Stimulated activated CD4-positive, alpha-beta T cell treated with anti-CD3 and anti-CD28 coated beads, Interleukin-4, amount 100 ng/mL, for 24 hours (primary cell): Measurements from ENCODE around the gene BORCS5.
"Not testable (repeated sequence)": the region's sequence is repeated elsewhere in the genome, so short reads cannot be mapped to it uniquely, and the experiment has no call there.

ENCODE experiments used
- DNase-seq: peaks from one replicate; pipeline ENCODE4 v3.0.0-alpha.2; 2020

The BORCS5 gene

GRCh38 chr12:12491606-12492005, 134.7 kb downstream of the BORCS5 start:
- no peak for DNase-seq

- no peak for DNase-seq
These were observed 135.7 kb downstream of the BORCS5 start for GRCh38 chr12:12492547-12492946.

GRCh38 chr12:12495536-12495935, 138.7 kb downstream of the BORCS5 start:
- no peak for DNase-seq

- DNase-seq: no peak
These were observed 141.3 kb downstream of the BORCS5 start for GRCh38 chr12:12498210-12498609.

GRCh38 chr12:12499909-12500604, 143.2 kb downstream of the BORCS5 start:
- no peak for DNase-seq

GRCh38 chr12:12501121-12501520, 144.2 kb downstream of the BORCS5 start:
- DNase-seq: peak; percentile 21

- not testable (repeated sequence) for DNase-seq
These were observed 145.4 kb downstream of the BORCS5 start for GRCh38 chr12:12502130-12502814.

GRCh38 chr12:12502815-12503151, 145.9 kb downstream of the BORCS5 start:
- DNase-seq: no peak

- peak; percentile 45 for DNase-seq
These were observed 146.7 kb downstream of the BORCS5 start for GRCh38 chr12:12503384-12504078.

- peak; percentile 47 for DNase-seq
These were observed 148.9 kb downstream of the BORCS5 start for GRCh38 chr12:12505544-12506495.

GRCh38 chr12:12506496-12506890, 149.6 kb downstream of the BORCS5 start:
- no peak for DNase-seq

- DNase-seq: no peak
These were observed 150.2 kb downstream of the BORCS5 start for GRCh38 chr12:12507121-12507520.

- no peak for DNase-seq
These were observed 151.7 kb downstream of the BORCS5 start for GRCh38 chr12:12508612-12509011.

- DNase-seq: no peak
These were observed 153.3 kb downstream of the BORCS5 start for GRCh38 chr12:12510141-12510540.

GRCh38 chr12:12510551-12510950, 153.7 kb downstream of the BORCS5 start:
- no peak for DNase-seq

GRCh38 chr12:12511021-12511783, 154.3 kb downstream of the BORCS5 start:
- DNase-seq: no peak

GRCh38 chr12:12511895-12512711, 155.2 kb downstream of the BORCS5 start:
- peak; percentile 43 for DNase-seq

- DNase-seq: no peak
These were observed 156.6 kb downstream of the BORCS5 start for GRCh38 chr12:12513416-12514006.

GRCh38 chr12:12518464-12518845, 161.6 kb downstream of the BORCS5 start:
- no peak for DNase-seq

- no peak for DNase-seq
These were observed 162.0 kb downstream of the BORCS5 start for GRCh38 chr12:12518919-12519318.
